Measurements from ENCODE around the gene STRBP.

- TF ChIP-seq CTCF (conservative IDR thresholded peaks at IDR 0.05) (no peak), EZH2 (IDR thresholded peaks at IDR 0.05; ENCODE audit: low read depth) (no peak)
Measured at GRCh38 chr9:123191680-123192079, 76.7 kb downstream of the STRBP start.

All from PC-9 (cell line).